Stimulated activated CD8-positive, alpha-beta memory T cell treated with anti-CD3 and anti-CD28 coated beads, Interleukin-4, amount 100 ng/mL, for 1 hour (primary cell): ENCODE data around the gene NOL4.
"Not testable (repeated sequence)": the region's sequence is repeated elsewhere in the genome, so short reads cannot be mapped to it uniquely, and the experiment has no call there.

ENCODE experiments used
- DNase-seq, 2 donors: peaks; one replicate each; pipeline ENCODE4 v3.0.0-alpha.2; 2020; ENCODE audit warnings: low read depth in 2 of 2, low spot score in 1 of 2

NOL4 gene, protein sequence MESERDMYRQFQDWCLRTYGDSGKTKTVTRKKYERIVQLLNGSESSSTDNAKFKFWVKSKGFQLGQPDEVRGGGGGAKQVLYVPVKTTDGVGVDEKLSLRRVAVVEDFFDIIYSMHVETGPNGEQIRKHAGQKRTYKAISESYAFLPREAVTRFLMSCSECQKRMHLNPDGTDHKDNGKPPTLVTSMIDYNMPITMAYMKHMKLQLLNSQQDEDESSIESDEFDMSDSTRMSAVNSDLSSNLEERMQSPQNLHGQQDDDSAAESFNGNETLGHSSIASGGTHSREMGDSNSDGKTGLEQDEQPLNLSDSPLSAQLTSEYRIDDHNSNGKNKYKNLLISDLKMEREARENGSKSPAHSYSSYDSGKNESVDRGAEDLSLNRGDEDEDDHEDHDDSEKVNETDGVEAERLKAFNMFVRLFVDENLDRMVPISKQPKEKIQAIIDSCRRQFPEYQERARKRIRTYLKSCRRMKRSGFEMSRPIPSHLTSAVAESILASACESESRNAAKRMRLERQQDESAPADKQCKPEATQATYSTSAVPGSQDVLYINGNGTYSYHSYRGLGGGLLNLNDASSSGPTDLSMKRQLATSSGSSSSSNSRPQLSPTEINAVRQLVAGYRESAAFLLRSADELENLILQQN

DNA sequence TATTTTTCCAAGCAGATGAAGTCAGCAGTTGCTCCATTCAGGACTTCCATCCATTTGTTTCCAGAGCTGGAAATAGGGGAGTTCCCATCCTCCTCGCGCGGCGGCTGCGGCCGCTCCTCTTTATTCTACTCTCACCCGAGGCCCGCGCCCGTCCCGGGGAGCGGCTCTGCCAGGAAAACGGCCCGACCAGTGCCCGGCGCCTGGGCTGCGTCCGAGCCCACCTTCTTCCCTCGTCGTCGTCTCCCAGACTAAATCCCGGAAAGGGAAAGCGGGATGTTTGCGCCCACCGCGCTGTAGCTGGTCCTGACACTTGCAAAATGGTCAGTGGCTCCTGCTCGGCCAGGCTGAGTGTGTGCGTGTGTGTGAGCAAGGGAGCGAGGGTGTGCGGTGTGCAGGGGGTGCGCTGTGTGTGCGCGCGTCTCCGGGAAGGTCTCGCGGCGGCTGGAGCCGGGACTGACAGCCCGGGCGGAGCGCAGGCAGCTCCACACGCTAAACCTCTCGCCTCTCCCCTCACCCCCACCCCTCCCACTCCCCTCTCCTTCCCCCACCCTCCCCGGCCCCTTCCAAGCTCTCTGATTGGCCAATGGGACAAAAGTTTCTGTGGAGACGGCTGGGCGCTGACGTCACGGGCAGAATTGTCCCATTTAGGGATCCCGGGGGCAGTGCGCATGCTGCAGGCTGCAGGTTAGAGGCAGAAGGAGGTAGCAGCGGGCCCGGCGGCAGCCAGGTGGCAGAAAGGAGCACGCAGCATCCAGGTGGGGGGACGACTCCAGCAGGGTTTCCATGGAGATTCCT lies at the start of gene NOL4:
Gene NOL4 (minus strand): TSS at position 491 of the 795 bp plus-strand sequence. CDS start 1,660 bp downstream, outside the sequence.
- DNase-seq: no peak

DNA sequence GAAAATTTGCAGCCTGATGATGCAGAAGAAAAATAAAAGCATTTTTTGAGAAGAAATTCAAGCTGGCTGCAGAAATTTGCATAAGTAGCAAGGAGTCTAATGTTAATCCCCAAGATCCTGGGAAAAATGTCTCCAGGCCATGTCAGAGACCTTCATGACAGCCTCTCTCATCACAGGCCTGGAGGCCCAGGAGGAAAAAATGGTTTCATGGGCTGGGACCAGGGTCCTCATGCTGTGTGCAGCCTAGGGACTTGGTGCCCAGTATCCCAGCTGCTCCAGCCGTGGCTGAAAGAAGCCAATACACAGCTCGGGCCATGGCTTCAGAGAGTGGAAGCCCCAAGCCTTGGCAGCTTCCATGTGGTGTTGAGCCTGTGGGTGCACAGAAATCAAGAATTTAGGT lies 41.3 kb upstream of the NOL4 start:
- DNase-seq: not testable (repeated sequence)

DNA sequence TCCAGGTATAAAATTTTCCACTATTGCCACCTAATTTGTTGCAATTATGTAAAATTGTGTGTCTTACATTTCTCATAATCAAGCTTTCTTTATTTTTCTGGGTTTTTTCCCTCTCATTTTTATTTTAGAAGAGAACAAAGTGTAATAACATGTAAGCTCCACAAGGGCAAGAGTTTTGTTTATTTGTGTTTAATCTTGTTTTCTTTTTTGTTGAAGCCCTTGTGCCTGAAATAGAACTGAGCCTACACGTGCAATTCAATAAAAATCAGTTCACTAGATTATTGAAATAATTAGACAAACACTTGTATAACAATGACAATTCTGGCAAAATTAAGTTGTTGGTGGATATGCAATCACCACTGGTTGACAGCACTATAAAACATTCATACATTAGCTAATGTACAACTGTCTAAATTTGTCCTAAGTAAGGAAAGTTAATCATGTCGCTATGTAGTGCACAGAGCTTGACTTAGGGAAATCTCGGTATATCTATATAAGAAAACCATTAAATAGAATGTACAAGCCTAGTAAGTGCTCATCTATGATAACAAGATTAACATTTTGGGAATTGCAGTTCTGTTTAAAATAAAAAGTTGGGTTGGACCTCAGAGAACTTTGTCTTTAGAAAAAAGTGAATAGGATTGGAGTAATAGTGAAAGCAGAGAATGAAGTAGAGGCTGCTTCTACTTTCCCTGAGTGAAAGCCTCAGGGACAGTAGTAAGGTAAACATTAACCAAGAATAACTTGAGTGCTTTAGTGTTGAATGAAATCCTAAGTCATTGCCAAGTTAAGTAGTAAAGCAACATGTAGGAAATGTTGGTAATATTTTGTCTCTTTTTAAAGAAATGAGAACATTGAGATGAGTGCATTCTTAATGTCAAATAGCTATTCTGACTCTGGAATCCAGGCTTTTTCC lies 37.4 kb upstream of the NOL4 start:
- no peak for DNase-seq

DNA sequence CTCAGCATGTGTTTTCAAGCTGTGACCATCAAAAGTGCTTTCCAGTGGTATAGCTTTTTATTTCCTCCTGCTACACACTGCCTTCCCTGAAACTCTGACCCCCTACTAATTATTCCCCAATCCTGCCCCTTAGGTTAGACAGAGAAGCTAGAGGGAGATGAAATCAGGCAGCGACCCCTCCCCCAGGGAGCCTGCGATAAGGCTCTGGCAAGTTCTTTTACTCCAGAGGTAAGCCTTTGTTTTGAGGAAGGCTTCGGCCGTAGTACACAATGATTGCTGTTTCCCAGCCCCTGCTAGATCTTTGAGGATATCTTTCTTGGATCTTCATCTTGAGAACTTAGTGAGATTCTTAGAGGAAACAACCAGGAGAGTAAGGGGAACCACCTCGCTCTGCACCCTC lies 33.5 kb upstream of the NOL4 start:
- no peak for DNase-seq

DNA sequence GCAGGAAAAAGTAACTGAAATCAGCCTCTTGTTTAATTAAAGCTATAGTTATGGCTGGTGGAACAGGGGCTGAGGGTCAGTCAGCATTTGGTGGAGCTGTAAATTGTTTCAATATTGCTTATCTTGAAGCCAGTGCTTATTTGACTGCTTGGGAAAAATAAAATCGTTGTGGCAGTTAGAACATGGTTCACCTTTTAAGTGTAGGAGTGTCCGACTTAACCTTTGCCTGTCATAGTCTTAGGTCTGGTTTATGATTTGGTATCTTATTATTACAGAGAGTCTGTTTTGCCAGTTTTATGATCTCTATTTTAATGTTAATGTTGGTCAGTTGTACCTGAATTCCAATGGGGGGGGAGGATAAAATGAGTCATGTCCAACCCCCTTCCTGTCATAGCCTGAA lies 27.2 kb upstream of the NOL4 start:
- DNase-seq: no peak

DNA sequence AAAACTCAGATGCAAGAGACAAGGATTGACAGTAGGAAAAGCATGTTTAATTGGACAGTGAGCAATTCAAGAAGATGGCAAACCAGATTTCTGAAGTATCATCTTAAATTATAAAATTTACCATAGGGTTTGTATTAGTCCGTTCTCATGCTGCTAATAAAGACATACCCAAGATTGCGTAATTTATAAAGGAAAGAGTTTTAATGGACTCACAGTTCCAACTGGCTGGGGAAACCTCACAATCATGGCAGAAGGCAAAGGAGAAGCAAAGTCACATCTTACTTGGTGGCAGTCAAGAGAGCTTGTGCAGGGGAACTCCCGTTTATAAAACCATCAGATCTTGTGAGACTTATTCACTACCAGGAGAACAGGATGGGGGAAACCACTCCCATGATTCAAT lies 24.0 kb upstream of the NOL4 start:
- DNase-seq: no peak

DNA sequence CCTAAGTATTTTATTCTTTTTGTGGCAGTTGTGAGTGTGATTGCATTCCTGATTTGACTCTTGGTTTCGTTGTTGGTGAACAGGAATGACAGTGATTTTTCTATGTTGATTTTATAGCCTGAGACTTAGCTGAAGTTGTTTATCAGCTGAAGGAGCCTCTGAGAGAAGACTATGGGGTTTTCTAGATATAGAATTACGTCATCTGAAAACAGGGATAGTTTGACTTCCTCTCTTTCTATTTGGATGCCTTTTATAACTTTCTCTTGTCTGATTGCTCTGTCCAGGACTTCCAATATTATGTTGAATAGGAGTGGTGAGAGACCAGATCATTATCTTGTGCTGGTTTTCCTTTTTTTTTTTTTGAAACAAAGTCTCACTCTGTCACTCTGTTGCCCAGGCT lies 18.0 kb upstream of the NOL4 start:
- DNase-seq: no peak

DNA sequence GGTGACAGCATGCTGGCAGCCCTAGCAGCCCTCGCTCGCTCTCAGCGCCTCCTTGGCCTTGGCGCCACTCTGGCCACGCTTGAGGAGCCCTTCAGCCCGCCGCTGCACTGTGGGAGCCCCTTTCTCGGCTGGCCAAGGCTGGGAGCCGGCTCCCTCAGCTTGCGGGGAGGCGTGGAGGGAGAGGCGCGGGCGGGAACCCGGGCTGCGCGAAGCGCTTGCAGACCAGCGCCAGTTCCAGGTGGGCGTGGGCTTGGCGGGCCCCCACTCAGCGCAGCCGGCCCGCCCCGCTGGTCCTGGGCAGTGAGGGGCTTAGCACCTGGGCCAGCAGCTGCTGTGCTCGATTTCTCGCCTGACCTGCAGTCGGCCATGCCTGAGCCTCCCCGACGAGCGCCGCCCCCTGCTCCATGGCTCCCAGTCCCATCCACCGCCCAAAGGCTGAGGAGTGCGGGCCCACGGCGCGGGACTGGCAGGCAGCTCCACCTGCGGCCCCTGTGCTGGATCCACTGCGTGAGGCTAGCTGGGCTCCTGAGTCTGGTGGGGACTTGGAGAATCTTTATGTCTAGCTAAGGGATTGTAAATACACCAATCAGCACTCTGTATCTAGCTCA lies 9.2 kb upstream of the NOL4 start:
- not testable (repeated sequence) for DNase-seq

DNA sequence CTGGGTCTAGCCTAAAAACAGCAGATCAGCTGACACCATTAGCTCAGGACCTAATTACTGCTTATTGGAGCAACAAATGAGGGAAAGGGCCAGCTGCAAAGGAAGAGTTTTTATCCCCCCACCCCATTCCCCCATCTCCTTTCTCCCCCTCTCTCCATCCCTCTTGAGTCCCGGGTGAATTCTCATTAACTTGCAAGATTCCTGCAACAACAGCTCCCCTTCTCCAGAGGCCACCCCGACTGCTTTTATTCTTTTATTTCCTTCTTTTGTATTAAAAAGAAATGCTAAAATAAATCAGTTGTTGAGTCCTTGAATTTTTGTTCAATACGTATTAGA lies 473 bp upstream of the NOL4 start:
- DNase-seq: no peak

DNA sequence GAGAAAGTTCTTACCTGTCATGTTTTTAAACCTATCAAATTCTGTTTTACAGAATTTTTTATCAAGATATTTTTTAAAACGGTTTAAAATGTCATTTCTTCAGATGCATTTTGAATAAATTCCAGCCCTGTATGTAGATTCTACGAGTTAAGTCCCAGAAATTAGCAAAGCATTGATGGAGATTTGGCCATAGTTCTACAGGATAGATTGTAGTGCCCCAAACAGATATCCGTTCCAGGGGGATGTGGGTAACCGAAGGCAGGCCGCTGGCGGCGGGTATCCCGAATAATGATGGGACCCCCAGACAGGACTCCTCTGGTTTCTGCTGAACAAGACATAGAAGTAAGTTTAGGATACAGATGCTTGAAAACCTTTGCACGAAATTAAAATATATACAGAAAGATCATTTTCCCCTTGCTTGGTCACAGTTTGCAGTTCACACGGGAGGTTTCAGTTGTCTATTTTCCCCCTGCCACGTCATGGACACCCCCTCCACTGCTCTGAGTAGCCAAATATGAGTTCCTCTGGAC lies 755 bp downstream of the NOL4 start:
- DNase-seq: no peak

DNA sequence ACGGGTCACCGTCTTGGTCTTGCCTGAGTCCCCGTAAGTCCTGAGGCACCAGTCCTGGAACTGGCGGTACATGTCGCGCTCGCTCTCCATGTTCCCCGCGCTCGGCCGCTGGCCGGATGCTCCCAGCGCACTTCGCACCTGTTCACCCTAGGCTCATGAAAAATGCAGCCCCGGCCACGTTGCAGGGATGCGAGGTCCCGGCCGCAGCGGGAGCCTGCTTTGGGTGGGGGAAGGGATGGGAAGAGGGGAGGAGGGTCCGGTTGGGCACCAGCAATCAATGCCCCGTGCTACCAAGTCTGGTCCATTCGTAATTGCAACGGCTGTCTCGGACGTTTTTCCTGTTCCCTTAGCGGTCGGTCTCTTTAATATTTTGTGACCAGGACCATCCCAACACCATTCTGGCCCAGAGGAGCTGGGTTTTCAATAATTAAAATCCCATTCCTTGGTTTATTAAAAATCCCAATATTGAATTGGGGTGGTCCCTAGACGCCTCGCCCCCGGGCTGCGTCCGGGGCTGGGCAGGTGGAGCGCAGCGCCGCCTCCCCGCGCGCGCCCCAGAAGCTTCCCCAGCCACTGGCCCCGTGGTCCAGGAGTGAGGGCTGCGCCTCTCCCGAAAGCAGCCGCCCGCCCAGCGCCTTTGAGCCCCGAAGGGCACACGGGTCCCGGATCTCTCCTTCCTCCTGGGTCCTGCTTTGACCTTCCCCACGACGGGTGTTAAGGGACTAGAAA lies 1.4 kb downstream of the NOL4 start:
- no peak for DNase-seq

DNA sequence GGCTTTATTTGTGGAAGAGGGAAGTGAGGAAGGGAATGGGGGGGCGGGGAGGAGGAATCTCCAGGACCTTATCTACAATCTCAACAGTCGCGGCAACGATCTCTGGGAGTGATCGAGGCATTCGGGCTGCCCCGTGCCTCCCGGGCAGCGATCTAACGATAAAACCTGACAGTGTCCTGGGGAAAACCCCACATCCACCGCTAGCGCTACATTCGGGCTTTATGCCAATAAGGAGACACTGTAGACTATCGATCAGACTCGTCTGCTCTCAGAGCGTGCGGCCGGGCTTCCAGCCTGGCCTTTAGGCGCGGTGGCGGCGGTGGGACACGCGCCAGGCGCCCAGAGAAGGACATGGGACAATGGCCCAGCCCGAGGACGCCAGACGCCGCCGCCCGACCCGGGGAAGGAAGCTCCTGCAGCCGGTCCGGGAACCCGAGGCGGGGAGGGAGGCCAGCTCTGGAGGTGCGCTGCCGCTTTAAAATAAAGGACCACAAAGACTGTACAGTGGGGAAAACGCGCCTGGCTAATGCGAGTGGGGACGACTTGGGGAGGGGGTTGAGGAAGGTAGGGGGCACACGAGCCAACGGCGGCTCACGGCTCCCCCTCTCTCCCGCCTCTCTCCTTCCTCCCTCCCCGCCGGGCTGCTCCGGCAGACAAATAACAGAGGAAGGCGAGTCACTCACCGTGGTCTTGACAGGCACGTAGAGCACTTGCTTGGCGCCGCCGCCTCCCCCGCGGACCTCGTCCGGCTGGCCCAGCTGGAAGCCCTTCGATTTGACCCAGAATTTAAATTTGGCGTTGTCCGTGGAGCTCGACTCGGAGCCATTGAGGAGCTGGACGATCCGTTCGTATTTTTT lies 2.2 kb downstream of the NOL4 start:
- no peak for DNase-seq

DNA sequence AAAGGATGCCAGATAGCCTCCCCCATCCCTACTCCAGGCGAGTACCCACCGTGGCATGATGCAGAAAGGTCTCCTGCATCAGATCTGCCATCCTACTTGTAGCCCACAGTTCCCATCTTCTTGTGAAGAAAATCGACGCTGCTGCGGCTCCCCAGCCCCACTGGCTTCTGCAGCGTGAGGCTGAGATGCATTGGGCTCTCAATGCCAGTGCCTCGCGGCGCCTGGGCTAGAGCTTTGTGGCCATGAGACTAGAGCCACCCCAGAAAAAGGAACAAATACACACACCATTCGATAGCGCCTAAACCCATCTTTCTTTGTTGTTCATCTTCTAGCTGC lies 2.8 kb downstream of the NOL4 start:
- no peak for DNase-seq

DNA sequence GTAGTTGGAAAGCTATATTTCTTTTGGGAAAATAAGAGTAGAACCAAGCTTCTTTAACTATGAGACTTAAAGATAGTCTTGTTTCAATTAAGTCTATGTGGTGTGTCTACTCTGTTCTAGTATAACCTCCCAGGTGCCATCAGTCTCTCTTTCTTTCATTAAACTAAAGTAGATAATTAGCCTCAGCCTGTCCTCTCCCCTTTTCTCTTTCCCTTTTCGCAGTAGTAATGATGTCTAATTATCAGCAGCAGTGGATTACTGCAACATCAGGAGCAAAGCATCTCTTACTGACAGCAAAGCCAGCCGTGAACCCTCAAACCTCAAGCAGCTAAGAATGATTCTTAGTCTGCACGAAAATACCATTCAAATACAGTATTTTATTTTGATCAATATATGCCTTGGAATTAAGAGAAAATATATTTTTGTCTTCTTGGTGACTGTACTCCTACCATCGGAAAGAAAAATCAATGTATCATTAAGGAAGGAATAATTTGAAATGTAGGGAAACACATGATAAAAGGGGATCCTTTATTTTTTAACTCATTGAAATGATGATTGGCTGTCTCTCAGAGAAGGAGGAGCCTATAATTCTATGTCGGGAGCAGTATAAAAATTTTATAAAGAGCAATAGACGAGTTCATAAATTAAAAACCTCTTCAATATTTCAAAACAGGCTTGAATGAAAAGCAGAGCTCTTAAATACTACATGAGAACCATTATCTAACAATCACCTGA lies 4.5 kb downstream of the NOL4 start:
- no peak for DNase-seq

DNA sequence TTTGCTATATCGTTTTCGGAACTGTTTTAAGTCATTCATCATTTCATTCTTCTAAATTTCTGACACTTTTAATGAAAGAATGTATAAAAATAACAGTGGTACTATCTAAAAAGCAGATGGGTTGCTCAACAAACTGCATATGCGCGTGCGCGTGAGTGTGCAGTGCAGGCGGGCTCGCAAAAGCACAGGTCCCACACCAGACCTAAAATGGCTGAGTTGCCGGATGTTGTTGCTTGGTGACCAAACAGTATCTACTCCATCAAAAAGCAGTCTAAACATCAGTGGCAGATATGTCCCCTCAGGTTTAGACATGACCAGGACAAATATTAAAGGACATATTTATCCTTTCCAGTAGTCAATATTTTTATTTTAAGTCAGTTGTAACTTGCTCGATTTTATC lies 5.1 kb downstream of the NOL4 start:
- DNase-seq: no peak

DNA sequence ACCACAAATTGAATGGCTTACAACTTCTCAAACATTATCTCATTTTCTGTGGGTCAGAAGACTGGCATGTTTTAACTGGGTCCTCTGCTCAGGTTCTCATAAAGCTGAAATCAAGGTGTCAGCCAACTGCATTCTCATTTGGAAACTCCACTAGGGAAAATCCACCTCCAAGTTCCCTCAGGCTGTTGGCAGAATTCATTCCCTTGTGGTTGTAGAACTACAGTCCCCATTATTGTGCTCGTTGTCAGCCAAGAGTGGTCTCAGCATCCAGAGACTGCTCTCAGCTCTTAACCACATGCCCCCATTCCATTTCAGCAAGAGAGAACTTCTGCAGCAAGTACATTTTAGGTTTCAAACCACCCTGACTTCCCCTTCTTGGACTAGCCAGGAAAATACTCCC lies 12.2 kb downstream of the NOL4 start:
- DNase-seq: no peak

DNA sequence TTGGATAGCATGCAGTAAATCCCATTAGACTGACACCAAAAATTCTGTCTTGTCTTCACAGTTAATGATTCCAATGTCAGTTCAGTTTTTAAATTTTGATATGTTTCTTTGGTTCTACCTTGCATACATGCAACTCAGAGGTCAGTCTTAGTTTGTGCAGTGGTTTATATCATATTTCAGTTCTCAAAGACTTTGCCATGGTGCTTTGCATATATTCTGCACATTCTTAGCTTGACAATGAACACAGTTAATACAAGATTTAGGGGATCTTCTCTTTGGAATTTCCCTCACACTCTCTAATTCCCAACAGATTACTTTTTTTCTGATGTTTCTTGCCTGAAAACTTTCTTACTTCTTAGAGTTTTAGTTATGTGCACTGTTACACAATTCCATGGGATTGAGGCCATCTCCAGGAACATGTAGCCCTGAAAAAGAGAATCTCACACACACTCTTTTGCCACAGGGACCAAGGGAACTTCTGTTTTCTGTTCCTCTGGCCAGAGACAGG lies 17.3 kb downstream of the NOL4 start:
- no peak for DNase-seq

DNA sequence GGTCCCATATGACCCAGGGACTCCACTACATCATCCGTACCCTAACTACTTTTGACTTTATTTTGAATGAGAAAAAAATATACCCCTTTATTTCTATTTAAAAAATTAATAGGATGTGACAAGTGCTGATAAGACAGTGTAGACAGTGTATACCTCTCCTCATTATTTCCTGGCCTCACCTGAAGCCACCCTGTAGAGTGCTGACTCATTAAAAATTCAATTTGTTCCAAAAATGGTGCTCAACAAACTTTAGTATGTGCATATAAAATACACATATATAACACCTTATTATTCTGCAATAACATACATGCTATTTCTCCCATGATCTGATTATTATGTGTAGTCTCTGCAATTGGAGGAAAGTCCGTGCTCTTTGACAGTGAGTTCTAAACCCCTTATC lies 20.8 kb downstream of the NOL4 start:
- no peak for DNase-seq
